ENCODE data around the gene DOCK3. TPM values are rescaled to one million over a fixed set of nuclear protein-coding genes. Genes with fewer than 3 reads are reported as not detected.

DOCK3 gene
- total and polyA plus RNA-seq, 2 donors (not counting 3 experiments of a cell fraction or from before 2014, with no cell fraction given), result 0.08 to 0.13 TPM

DNA sequence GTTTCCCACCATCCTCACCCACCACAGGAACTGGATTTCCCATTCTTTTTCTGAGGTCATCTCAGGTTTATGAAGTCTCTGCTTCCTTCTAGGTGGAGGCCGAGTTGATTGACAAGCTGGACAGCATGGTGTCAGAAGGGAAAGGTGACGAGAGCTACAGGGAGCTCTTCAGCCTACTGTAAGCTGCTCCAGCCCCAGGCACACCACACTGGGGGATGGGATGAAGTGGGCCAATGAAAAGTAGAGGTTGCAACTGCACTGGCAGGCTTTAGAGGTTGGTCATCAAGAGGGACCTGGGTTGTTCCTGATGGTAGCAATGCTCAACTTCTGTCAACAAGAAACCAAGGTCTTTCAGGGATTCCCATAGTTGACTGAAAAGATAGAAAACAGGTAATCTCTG is 655.3 kb downstream of the DOCK3 start:
- Histone ChIP-seq H3K9ac (replicated peaks; ENCODE audit: extremely low read depth, insufficient read depth, low read length) (no peak overlapping the region), H2AFZ (ENCODE audit: low read depth, low read length) (no peak overlapping the region), H4K20me1 (replicated peaks; ENCODE audit: control insufficient read depth, extremely low read depth, insufficient read depth, low read length) (no peaks in the 10 kb centered on the region), H3K4me3 (replicated peaks in 1 of 3; ENCODE audit: insufficient read depth in 1 of 3, low read depth in 1 of 3, low read length in 3 of 3) (no peak overlapping the region), H3K27ac (ENCODE audit: insufficient read depth, low read depth, low read length) (no peak overlapping the region), H3K36me3 (ENCODE audit: control insufficient read depth in 2 of 2, extremely low read depth in 1 of 2, insufficient read depth in 2 of 2, low read length in 2 of 2) (no peaks in the 10 kb centered on the region), H3K9me1 (replicated peaks; ENCODE audit: control insufficient read depth, extremely low read depth, insufficient read depth, low read length) (no peaks in the 10 kb centered on the region), H3K9me3 (replicated peaks; ENCODE audit: control insufficient read depth, insufficient read depth, low read length) (no peaks in the 10 kb centered on the region), H3K4me1 (ENCODE audit: control insufficient read depth, extremely low read depth, insufficient read depth, low read length) (no peaks in the 10 kb centered on the region), H3K27me3 (ENCODE audit: control insufficient read depth in 2 of 2, insufficient read depth in 2 of 2, low read length in 2 of 2) (no peaks in the 10 kb centered on the region), H3K79me2 (ENCODE audit: control insufficient read depth, insufficient read depth, low read length) (no peaks in the 10 kb centered on the region), H3K4me2 (ENCODE audit: insufficient read depth, low read length) (no peak overlapping the region)
- TF ChIP-seq FOS (IDR thresholded peaks at IDR 0.05; ENCODE audit: borderline replicate concordance, insufficient read depth, low read length) (no peak), GATA2 (IDR thresholded peaks at IDR 0.05; ENCODE audit: insufficient read depth, insufficient read length, low read depth, low read length) (no peak)
- POLR2A ChIA-PET, result no interaction called here
- dilution Hi-C loops (cut with MboI; ENCODE audit: extremely low pct_ligation_motif_present, low sequenced_read_pairs) (no loop called here), intact Hi-C loops (cut with micrococcal nuclease) (no loop called here)
- DNase-seq (ENCODE audit: low read depth, low spot score) (no peak), FAIRE-seq (no peak)
- no TSS peak for BruUV-seq (replicated peaks)
- CTCF ChIA-PET, result no interaction called here

- Histone ChIP-seq H3K9me3 (replicated peaks; ENCODE audit: control insufficient read depth, insufficient read depth, low read length) (no peaks in the 10 kb centered on the region), H3K36me3 (ENCODE audit: control insufficient read depth in 2 of 2, extremely low read depth in 1 of 2, insufficient read depth in 2 of 2, low read length in 2 of 2) (no peaks in the 10 kb centered on the region), H3K9ac (replicated peaks; ENCODE audit: extremely low read depth, insufficient read depth, low read length) (no peak overlapping the region), H3K4me1 (ENCODE audit: control insufficient read depth, extremely low read depth, insufficient read depth, low read length) (no peaks in the 10 kb centered on the region), H3K4me3 (replicated peaks in 1 of 3; ENCODE audit: insufficient read depth in 1 of 3, low read depth in 1 of 3, low read length in 3 of 3) (no peak overlapping the region), H3K27ac (ENCODE audit: insufficient read depth, low read depth, low read length) (no peak overlapping the region), H3K79me2 (ENCODE audit: control insufficient read depth, insufficient read depth, low read length) (no peaks in the 10 kb centered on the region), H4K20me1 (replicated peaks; ENCODE audit: control insufficient read depth, extremely low read depth, insufficient read depth, low read length) (no peaks in the 10 kb centered on the region), H3K9me1 (replicated peaks; ENCODE audit: control insufficient read depth, extremely low read depth, insufficient read depth, low read length) (no peaks in the 10 kb centered on the region), H3K27me3 (ENCODE audit: control insufficient read depth in 2 of 2, insufficient read depth in 2 of 2, low read length in 2 of 2) (peaks cover 0 to 3% of the 10 kb centered on the region in 2 experiments), H3K4me2 (ENCODE audit: insufficient read depth, low read length) (no peak overlapping the region), H2AFZ (ENCODE audit: low read depth, low read length) (no peak overlapping the region)
- ChIA-PET CTCF (no interaction called here), POLR2A (no interaction called here)
- no peak for FAIRE-seq
- dilution Hi-C loops (cut with MboI; ENCODE audit: extremely low pct_ligation_motif_present, low sequenced_read_pairs), result no loop called here
- no peak for TF ChIP-seq MYC (IDR thresholded peaks at IDR 0.05; ENCODE audit: low read depth, low read length)
- no peak for TF ChIP-seq FOS (IDR thresholded peaks at IDR 0.05; ENCODE audit: borderline replicate concordance, insufficient read depth, low read length)
- TF ChIP-seq, protein P1, sequence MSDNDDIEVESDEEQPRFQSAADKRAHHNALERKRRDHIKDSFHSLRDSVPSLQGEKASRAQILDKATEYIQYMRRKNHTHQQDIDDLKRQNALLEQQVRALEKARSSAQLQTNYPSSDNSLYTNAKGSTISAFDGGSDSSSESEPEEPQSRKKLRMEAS (IDR thresholded peaks at IDR 0.05; ENCODE audit: insufficient read depth, insufficient read length), result no peak
- no peak for TF ChIP-seq JUN (IDR thresholded peaks at IDR 0.05; ENCODE audit: borderline replicate concordance, insufficient read depth, insufficient read length, low read depth)
- TF ChIP-seq GATA2 (IDR thresholded peaks at IDR 0.05; ENCODE audit: insufficient read depth, insufficient read length, low read depth, low read length), result no peak
- TF ChIP-seq, protein P2, sequence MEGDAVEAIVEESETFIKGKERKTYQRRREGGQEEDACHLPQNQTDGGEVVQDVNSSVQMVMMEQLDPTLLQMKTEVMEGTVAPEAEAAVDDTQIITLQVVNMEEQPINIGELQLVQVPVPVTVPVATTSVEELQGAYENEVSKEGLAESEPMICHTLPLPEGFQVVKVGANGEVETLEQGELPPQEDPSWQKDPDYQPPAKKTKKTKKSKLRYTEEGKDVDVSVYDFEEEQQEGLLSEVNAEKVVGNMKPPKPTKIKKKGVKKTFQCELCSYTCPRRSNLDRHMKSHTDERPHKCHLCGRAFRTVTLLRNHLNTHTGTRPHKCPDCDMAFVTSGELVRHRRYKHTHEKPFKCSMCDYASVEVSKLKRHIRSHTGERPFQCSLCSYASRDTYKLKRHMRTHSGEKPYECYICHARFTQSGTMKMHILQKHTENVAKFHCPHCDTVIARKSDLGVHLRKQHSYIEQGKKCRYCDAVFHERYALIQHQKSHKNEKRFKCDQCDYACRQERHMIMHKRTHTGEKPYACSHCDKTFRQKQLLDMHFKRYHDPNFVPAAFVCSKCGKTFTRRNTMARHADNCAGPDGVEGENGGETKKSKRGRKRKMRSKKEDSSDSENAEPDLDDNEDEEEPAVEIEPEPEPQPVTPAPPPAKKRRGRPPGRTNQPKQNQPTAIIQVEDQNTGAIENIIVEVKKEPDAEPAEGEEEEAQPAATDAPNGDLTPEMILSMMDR (IDR thresholded peaks at IDR 0.05; ENCODE audit: extremely low read depth in 1 of 2, insufficient read depth in 1 of 2, low read depth in 1 of 2, low read length in 2 of 2), result no peak
- TF ChIP-seq EZH2 (IDR thresholded peaks at IDR 0.05; ENCODE audit: borderline replicate concordance, low read depth, low read length, severe bottlenecking), result no peak
- TF ChIP-seq POLR2A (IDR thresholded peaks at IDR 0.05; ENCODE audit: low read depth, low read length), result no peak
- TF ChIP-seq POLR2AphosphoS5 (IDR thresholded peaks at IDR 0.05; ENCODE audit: insufficient read depth, low read depth, low read length), result no peak
- intact Hi-C loops (cut with micrococcal nuclease), result no loop called here
- BruUV-seq (replicated peaks), result no TSS peak
- DNase-seq (ENCODE audit: low read depth, low spot score), result no peak
Measured at GRCh38 chr3:51332156-51332555, 657.4 kb downstream of the DOCK3 start.

Measured in endothelial cell of umbilical vein (primary cell).